Fibroblast of lung (primary cell): ENCODE measurements around the gene ERI3. TPM values are rescaled to one million over a fixed set of nuclear protein-coding genes. Genes with fewer than 3 reads are reported as not detected.

Experiments
- DNase-seq, 2 donors: peaks; one replicate each; pipeline versions ENCODE4 v3.0.0 to v3.0.0-alpha.2; 2010; ENCODE audit warnings: low read depth in 2 of 2
- H2AFZ ChIP-seq: 2 replicates; pipeline ENCODE4 v1.5.1; 2012; ENCODE audit warnings: low read length, control low read depth, inconsistent platforms
- H3K27ac ChIP-seq: 2 replicates; pipeline ENCODE4 v1.5.1; 2011; ENCODE audit warnings: low read length, control low read depth; ENCODE audit not compliant: insufficient read depth
- H3K27me3 ChIP-seq: 2 replicates; pipeline ENCODE4 v1.5.1; 2011; ENCODE audit warnings: mild to moderate bottlenecking, low read length; ENCODE audit not compliant: control insufficient read depth, insufficient read depth
- H3K36me3 ChIP-seq: 2 replicates; pipeline ENCODE4 v1.5.1; 2011; ENCODE audit warnings: low read length; ENCODE audit not compliant: control insufficient read depth, insufficient read depth
- H3K4me1 ChIP-seq: 2 replicates; pipeline ENCODE4 v1.5.1; 2011; ENCODE audit warnings: low read length; ENCODE audit not compliant: control insufficient read depth, insufficient read depth; ENCODE audit errors: extremely low read depth
- H3K4me2 ChIP-seq: 2 replicates; pipeline ENCODE4 v1.5.1; 2011; ENCODE audit warnings: low read length, control low read depth; ENCODE audit not compliant: insufficient read depth; ENCODE audit errors: extremely low read depth
- H3K4me3 ChIP-seq, 4 experiments: fragments of 200-600 bp in 1 of 4; sonication (generic) in 1 of 4; replicated peaks in 1 of 4; 2 replicates each; pipeline ENCODE4 v1.5.1; 2011 to 2016; ENCODE audit warnings: low read length in 4 of 4, low read depth in 3 of 4, mild to moderate bottlenecking in 3 of 4, control low read depth in 2 of 4, inconsistent platforms in 1 of 4, mixed read lengths in 1 of 4; ENCODE audit not compliant: insufficient read depth in 1 of 4; ENCODE audit errors: control extremely low read depth in 1 of 4
- H3K79me2 ChIP-seq: 2 replicates; pipeline ENCODE4 v1.5.1; 2012; ENCODE audit warnings: mild to moderate bottlenecking, low read length, inconsistent platforms; ENCODE audit not compliant: control insufficient read depth, insufficient read depth
- H3K9ac ChIP-seq: 2 replicates; pipeline ENCODE4 v1.5.1; 2011; ENCODE audit warnings: mild to moderate bottlenecking, low read length, control low read depth; ENCODE audit not compliant: insufficient read depth
- H3K9me3 ChIP-seq: 2 replicates; pipeline ENCODE4 v1.5.1; 2012; ENCODE audit warnings: low read depth, low read length; ENCODE audit not compliant: control insufficient read depth, insufficient read depth
- H4K20me1 ChIP-seq: 2 replicates; pipeline ENCODE4 v1.5.1; 2011; ENCODE audit warnings: low read length; ENCODE audit not compliant: control insufficient read depth, insufficient read depth; ENCODE audit errors: extremely low read depth
- EZH2 ChIP-seq: IDR thresholded peaks from 2 replicates; pipeline ENCODE4 v1.5.1; 2012; ENCODE audit warnings: low read length, control low read depth, mild to moderate bottlenecking; ENCODE audit errors: missing control alignments
- polyA plus RNA-seq, 2 donors: library from polyadenylated mRNA; depleted of rRNA in 1 of 2; stranded (reverse) in 1 of 2; unstranded in 1 of 2; fragments of >200 nt; gene quantifications; 2 replicates each; pipeline ENCODE4 v1.2.1, GENCODE V29; 2011 to 2012; ENCODE audit warnings: missing spikeins in 1 of 2
- total RNA-seq: library from RNA; depleted of rRNA; stranded (reverse); fragments of >200 nt; gene quantifications from 2 replicates; pipeline ENCODE4 v1.2.1, GENCODE V29; 2014
- TF ChIP-seq, protein P1 (sequence below), 2 donors: IDR thresholded peaks in 1 of 2; conservative IDR thresholded peaks in 1 of 2; 1 replicate in 1 of 2; 2 replicates in 1 of 2; pipeline ENCODE4 v1.5.1; 2011 to 2012; ENCODE audit warnings: low read length in 2 of 2, control low read depth in 1 of 2, inconsistent platforms in 1 of 2, low read depth in 1 of 2, mild to moderate bottlenecking in 1 of 2

ERI3 gene
- total and polyA plus RNA-seq, 2 donors (not counting 1 experiment from before 2014, with no cell fraction given): 43.4 to 44.9 TPM

DNA sequence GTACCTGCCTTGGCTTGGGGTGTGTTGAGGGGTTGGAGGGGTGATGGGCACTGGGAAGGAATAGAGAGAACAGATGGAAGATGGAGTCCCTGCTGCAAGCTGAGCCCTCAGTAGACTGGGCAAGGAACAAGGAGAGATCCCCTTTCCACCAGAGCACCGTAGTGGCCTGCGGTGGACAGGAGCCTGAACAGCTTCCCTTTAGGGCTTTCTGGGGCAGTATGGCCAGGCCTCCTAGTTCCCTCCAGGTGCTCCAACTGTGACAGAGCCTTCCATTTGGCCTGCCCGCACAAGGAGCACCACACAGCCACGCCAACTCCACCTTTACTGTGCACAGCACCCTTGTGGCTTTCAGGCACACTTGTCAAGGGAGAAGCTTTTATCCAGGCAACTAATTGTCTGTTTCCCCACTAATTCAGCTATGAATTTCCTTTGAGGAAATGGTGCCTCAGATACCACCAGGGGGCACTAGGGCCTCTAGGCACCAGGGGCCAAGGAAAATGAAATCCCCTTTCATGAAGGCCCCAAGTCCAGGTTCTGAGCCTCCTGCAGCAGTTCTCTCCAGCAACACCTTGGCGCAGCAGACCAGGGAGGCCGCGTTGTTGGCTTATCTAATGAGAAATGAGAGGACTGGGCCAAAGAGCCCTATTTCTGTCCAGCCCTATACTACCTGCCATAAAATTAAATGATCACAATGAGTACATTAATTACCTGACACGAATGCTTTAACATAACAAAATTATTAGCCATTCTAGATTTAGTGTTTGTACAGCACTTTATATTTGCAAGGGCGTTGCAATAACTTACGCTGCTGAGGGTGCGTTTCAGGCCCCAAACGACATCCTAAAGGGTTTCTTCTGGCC is 23.1 kb upstream of the ERI3 start:
- Histone ChIP-seq H3K27me3 (peaks cover 9% of the 10 kb centered on the region), H3K9me3 (no peaks in the 10 kb centered on the region), H4K20me1 (no peaks in the 10 kb centered on the region), H2AFZ (no peak overlapping the region), H3K27ac (no peak overlapping the region), H3K4me2 (no peak overlapping the region), H3K36me3 (no peaks in the 10 kb centered on the region), H3K9ac (no peak overlapping the region), H3K4me1 (no peaks in the 10 kb centered on the region), H3K4me3 (no peak overlapping the region), H3K79me2 (no peaks in the 10 kb centered on the region)
- no peak for TF ChIP-seq EZH2
- TF ChIP-seq, protein P1, sequence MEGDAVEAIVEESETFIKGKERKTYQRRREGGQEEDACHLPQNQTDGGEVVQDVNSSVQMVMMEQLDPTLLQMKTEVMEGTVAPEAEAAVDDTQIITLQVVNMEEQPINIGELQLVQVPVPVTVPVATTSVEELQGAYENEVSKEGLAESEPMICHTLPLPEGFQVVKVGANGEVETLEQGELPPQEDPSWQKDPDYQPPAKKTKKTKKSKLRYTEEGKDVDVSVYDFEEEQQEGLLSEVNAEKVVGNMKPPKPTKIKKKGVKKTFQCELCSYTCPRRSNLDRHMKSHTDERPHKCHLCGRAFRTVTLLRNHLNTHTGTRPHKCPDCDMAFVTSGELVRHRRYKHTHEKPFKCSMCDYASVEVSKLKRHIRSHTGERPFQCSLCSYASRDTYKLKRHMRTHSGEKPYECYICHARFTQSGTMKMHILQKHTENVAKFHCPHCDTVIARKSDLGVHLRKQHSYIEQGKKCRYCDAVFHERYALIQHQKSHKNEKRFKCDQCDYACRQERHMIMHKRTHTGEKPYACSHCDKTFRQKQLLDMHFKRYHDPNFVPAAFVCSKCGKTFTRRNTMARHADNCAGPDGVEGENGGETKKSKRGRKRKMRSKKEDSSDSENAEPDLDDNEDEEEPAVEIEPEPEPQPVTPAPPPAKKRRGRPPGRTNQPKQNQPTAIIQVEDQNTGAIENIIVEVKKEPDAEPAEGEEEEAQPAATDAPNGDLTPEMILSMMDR (conservative IDR thresholded peaks at IDR 0.05 in 1 of 2, IDR thresholded peaks at IDR 0.05 in 1 of 2; ENCODE audit: low read depth in 1 of 2, low read length in 2 of 2): peak; percentile 72 to 82
- DNase-seq: peak; percentile 37 to 62

DNA sequence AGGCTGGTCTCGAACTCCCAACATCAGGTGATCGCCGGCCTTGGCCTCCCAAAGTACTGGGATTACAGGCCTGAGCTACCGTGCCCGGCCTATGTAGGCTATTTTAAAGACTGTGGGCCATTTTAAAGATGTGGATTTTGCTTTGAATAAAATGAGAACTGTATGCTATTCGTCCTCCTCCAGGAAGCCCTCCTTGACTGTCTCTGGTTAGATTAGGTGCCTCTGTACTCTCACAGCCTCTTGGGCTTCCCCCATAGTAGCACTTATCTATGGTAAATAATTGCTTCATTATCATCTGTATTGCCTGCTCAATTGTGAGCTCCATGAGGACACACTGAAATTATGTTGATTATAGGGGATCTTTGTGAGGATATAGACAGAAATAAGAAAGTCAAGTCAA is 20.5 kb upstream of the ERI3 start:
- H3K27me3 ChIP-seq: peaks cover 9% of the 10 kb centered on the region
- no peak for TF ChIP-seq EZH2
- TF ChIP-seq, protein P1 (conservative IDR thresholded peaks at IDR 0.05 in 1 of 2, IDR thresholded peaks at IDR 0.05 in 1 of 2; ENCODE audit: low read depth in 1 of 2, low read length in 2 of 2): no peak

DNA sequence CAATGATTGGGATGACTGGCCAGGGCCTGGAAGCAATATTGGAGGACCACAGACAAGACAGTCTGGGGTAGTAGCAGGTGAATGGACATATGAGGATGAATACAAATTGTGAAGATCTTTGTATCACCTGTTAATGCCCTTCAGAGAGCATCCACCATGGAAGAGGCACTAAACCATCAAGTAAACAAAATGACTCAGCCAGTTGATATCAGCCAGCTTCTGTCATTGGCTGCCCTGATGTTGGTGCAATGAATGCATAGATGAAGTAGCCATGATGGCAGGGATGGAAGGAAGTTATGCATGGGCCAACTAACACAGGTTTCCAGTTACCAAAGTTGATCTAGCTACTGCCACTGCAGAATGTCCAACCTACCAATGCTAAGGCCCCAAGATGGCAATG is 16.1 kb upstream of the ERI3 start:
- no peak overlapping the region for H3K27ac ChIP-seq
- no peak overlapping the region for H3K9ac ChIP-seq
- no peaks in the 10 kb centered on the region for H4K20me1 ChIP-seq
- TF ChIP-seq EZH2: no peak
- TF ChIP-seq, protein P1 (conservative IDR thresholded peaks at IDR 0.05 in 1 of 2, IDR thresholded peaks at IDR 0.05 in 1 of 2; ENCODE audit: low read depth in 1 of 2, low read length in 2 of 2): no peak
- no peak for DNase-seq
- no peak overlapping the region for H3K4me2 ChIP-seq
- H3K4me1 ChIP-seq: no peaks in the 10 kb centered on the region
- no peak overlapping the region for H3K4me3 ChIP-seq
- no peaks in the 10 kb centered on the region for H3K36me3 ChIP-seq
- peaks cover 17% of the 10 kb centered on the region for H3K27me3 ChIP-seq
- no peaks in the 10 kb centered on the region for H3K79me2 ChIP-seq
- H2AFZ ChIP-seq: no peak overlapping the region
- no peaks in the 10 kb centered on the region for H3K9me3 ChIP-seq

More for the DNA sequence above, 20.5 kb upstream of the ERI3 start:
- DNase-seq: no peak
- Histone ChIP-seq H3K79me2 (no peaks in the 10 kb centered on the region), H2AFZ (no peak overlapping the region), H4K20me1 (no peaks in the 10 kb centered on the region), H3K4me2 (no peak overlapping the region), H3K27ac (no peak overlapping the region), H3K36me3 (no peaks in the 10 kb centered on the region), H3K4me3 (no peak overlapping the region), H3K4me1 (no peaks in the 10 kb centered on the region), H3K9me3 (no peaks in the 10 kb centered on the region), H3K9ac (no peak overlapping the region)
